Measurements from ENCODE around the gene TBC1D4.
A peak's percentile ranks its signal among the peaks of the same experiment; 100 is the strongest.
"Not testable (repeated sequence)": the region's sequence is repeated elsewhere in the genome, so short reads cannot be mapped to it uniquely, and the experiment has no call there.

TBC1D4 gene

GRCh38 chr13:75285310-75285709 is 196.7 kb downstream of the TBC1D4 start:
- no peak for DNase-seq (ENCODE audit: low read depth, low spot score)

GRCh38 chr13:75279834-75280369 is 202.1 kb downstream of the TBC1D4 start:
- DNase-seq (ENCODE audit: low read depth, low spot score) = no peak

- not testable (repeated sequence) for DNase-seq (ENCODE audit: low read depth, low spot score)
Observed at GRCh38 chr13:75273695-75274094, 208.3 kb downstream of the TBC1D4 start.

- peak; percentile 26 for DNase-seq (ENCODE audit: low read depth, low spot score)
Observed at GRCh38 chr13:75271846-75272245, 210.1 kb downstream of the TBC1D4 start.

- DNase-seq (ENCODE audit: low read depth, low spot score) = not testable (repeated sequence)
Observed at GRCh38 chr13:75268481-75268880, 213.5 kb downstream of the TBC1D4 start.

GRCh38 chr13:75264611-75265010 is 217.4 kb downstream of the TBC1D4 start:
- DNase-seq (ENCODE audit: low read depth, low spot score) = no peak

- peak; percentile 60 for DNase-seq (ENCODE audit: low read depth, low spot score)
Observed at GRCh38 chr13:75263741-75264407, 218.1 kb downstream of the TBC1D4 start.

- DNase-seq (ENCODE audit: low read depth, low spot score) = peak; percentile 69
Observed at GRCh38 chr13:75258159-75258782, 223.7 kb downstream of the TBC1D4 start.

GRCh38 chr13:75256922-75257321 is 225.0 kb downstream of the TBC1D4 start:
- no peak for DNase-seq (ENCODE audit: low read depth, low spot score)

- peak; percentile 26 for DNase-seq (ENCODE audit: low read depth, low spot score)
Observed at GRCh38 chr13:75255653-75256052, 226.3 kb downstream of the TBC1D4 start.

- no peak for DNase-seq (ENCODE audit: low read depth, low spot score)
Observed at GRCh38 chr13:75255147-75255546, 226.8 kb downstream of the TBC1D4 start.

- DNase-seq (ENCODE audit: low read depth, low spot score) = no peak
Observed at GRCh38 chr13:75251188-75251587, 230.8 kb downstream of the TBC1D4 start.

- no peak for DNase-seq (ENCODE audit: low read depth, low spot score)
Observed at GRCh38 chr13:75250526-75251178, 231.3 kb downstream of the TBC1D4 start.

GRCh38 chr13:75245578-75245977 is 236.4 kb downstream of the TBC1D4 start:
- DNase-seq (ENCODE audit: low read depth, low spot score) = not testable (repeated sequence)

- not testable (repeated sequence) for DNase-seq (ENCODE audit: low read depth, low spot score)
Observed at GRCh38 chr13:75240240-75240639, 241.7 kb downstream of the TBC1D4 start.

GRCh38 chr13:75236774-75237173 is 245.2 kb downstream of the TBC1D4 start:
- DNase-seq (ENCODE audit: low read depth, low spot score) = no peak

All from astrocyte of the hippocampus (primary cell).